Measurements from ENCODE around the gene CARNS1. TPM values are rescaled to one million over a fixed set of nuclear protein-coding genes. Genes with fewer than 3 reads are reported as not detected.
A peak's percentile ranks its signal among the peaks of the same experiment; 100 is the strongest.

CARNS1 gene
- total RNA-seq, 1 experiment from 2014 or later: 1.3 TPM

GRCh38 chr11:67450796-67451657 is 35.5 kb downstream of the CARNS1 start (continued):
- TF ChIP-seq MAX (CRISPR knock-in tag; IDR thresholded peaks at IDR 0.05) (no peak), SOX15 (CRISPR knock-in tag; IDR thresholded peaks at IDR 0.05) (no peak), ZNF532 (CRISPR knock-in tag; IDR thresholded peaks at IDR 0.05; ENCODE audit: borderline replicate concordance) (no peak), KAT7 (CRISPR knock-in tag; IDR thresholded peaks at IDR 0.05; ENCODE audit: borderline replicate concordance) (no peak), TEAD4 (CRISPR knock-in tag; IDR thresholded peaks at IDR 0.05) (no peak), SMAD4 (CRISPR knock-in tag; IDR thresholded peaks at IDR 0.05) (no peak), ATF3 (CRISPR knock-in tag; conservative IDR thresholded peaks at IDR 0.05) (no peak), TP53 (CRISPR knock-in tag; IDR thresholded peaks at IDR 0.05) (no peak), ZNF396 (CRISPR knock-in tag; IDR thresholded peaks at IDR 0.05; ENCODE audit: borderline replicate concordance) (no peak)

- H3K9me3 Mint-ChIP-seq: no peaks in the 10 kb centered on the region
- CTCF ChIA-PET: interaction anchor here (1.5 kb wide), 2 partner anchors 12 to 50 kb away, joined by 4 read pairs; no protein-coding TSS in a partner anchor
- no peak overlapping the region for H3K4me3 Mint-ChIP-seq
- DNase-seq (ENCODE audit: low spot score) (no peak), ATAC-seq (no peak)
- H3K27ac Mint-ChIP-seq: 0 out of 2 replicates have a peak overlapping the region, but pooled peaks have one; percentile 14
- peaks cover 3% of the 10 kb centered on the region for H3K27me3 Mint-ChIP-seq (ENCODE audit: low read depth)
- no peaks in the 10 kb centered on the region for H3K36me3 Mint-ChIP-seq
- POLR2A ChIA-PET: no interaction called here
- H3K4me1 Mint-ChIP-seq: no peaks in the 10 kb centered on the region
- TF ChIP-seq MXD4 (CRISPR knock-in tag; IDR thresholded peaks at IDR 0.05; ENCODE audit: borderline replicate concordance): no peak
- TF ChIP-seq JUN (CRISPR knock-in tag; IDR thresholded peaks at IDR 0.05): no peak
- no peak for TF ChIP-seq ZBTB21 (CRISPR knock-in tag; IDR thresholded peaks at IDR 0.05; ENCODE audit: borderline replicate concordance)
- no peak for TF ChIP-seq GRHL2 (CRISPR knock-in tag; IDR thresholded peaks at IDR 0.05; ENCODE audit: insufficient replicate concordance, severe bottlenecking)
- no peak for TF ChIP-seq TP53 (CRISPR knock-in tag; IDR thresholded peaks at IDR 0.05)
- no peak for TF ChIP-seq SMAD4 (CRISPR knock-in tag; IDR thresholded peaks at IDR 0.05)
- no peak for TF ChIP-seq ZNF281 (CRISPR knock-in tag; IDR thresholded peaks at IDR 0.05)
- no peak for TF ChIP-seq FOXP1 (CRISPR knock-in tag; IDR thresholded peaks at IDR 0.05; ENCODE audit: borderline replicate concordance)
- TF ChIP-seq AR (CRISPR knock-in tag; IDR thresholded peaks at IDR 0.05): no peak
- no peak for TF ChIP-seq CBFB (CRISPR knock-in tag; IDR thresholded peaks at IDR 0.05; ENCODE audit: low read depth)
- TF ChIP-seq PRRX2 (CRISPR knock-in tag; IDR thresholded peaks at IDR 0.05): no peak
- TF ChIP-seq ATF6 (CRISPR knock-in tag; IDR thresholded peaks at IDR 0.05): no peak
- TF ChIP-seq CTCF (IDR thresholded peaks at IDR 0.05): no peak
Measured at GRCh38 chr11:67451658-67451976, 36.1 kb downstream of the CARNS1 start.

Data from WTC11 (cell line).